ENCODE measurements around the gene MAMDC2.

MAMDC2 gene, protein sequence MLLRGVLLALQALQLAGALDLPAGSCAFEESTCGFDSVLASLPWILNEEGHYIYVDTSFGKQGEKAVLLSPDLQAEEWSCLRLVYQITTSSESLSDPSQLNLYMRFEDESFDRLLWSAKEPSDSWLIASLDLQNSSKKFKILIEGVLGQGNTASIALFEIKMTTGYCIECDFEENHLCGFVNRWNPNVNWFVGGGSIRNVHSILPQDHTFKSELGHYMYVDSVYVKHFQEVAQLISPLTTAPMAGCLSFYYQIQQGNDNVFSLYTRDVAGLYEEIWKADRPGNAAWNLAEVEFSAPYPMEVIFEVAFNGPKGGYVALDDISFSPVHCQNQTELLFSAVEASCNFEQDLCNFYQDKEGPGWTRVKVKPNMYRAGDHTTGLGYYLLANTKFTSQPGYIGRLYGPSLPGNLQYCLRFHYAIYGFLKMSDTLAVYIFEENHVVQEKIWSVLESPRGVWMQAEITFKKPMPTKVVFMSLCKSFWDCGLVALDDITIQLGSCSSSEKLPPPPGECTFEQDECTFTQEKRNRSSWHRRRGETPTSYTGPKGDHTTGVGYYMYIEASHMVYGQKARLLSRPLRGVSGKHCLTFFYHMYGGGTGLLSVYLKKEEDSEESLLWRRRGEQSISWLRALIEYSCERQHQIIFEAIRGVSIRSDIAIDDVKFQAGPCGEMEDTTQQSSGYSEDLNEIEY

DNA sequence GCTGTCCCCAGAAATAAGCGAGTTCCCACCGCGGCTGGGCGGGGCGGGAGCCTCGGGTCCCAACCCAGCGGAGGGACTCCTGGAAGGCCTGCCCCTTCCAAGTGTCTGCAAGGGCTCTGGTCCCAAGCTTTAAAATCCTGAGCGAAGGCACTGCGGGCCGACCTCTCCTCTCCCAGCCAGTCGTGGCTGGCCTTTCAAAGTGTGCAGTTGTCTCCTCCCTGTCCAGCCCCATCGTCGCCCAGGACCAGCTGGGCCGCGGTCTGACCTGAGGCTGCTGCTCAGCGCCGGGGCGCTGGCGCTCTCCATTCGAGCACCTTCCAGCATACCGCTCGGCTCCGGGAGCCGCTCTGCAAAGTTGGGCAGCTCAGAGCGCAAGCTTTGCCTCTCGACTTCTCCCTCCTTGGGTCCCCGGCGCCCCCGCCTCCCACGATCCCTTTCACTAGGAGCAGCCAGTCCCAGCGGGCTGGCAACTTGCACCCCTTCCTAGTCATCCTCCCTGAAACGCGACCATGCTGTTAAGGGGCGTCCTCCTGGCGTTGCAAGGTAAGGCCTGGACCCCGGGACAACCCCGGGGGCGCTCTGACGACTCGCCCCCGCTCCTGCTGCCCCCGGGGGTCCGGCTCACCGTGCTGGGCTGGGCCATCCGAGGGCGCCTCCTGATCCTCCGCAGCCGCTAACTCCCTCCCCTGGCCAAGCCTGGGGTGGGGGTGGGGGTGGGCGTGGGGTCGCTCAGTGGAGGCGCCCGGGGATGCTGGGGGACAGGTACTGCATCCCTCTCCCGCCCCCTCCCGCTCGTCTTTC, at the start of gene MAMDC2:
MAMDC2 (plus strand) TSS at position 160 of the 801 bp plus-strand sequence; CDS start at position 510, 350 bp downstream.
- Histone ChIP-seq H3K9me3 (ENCODE audit: control insufficient read depth in 2 of 2, low read length in 2 of 2) (no peaks in the 10 kb centered on the region), H3K36me3 (ENCODE audit: control insufficient read depth in 2 of 2, insufficient read depth in 2 of 2, low read length in 2 of 2) (peaks cover 0 to 5% of the 10 kb centered on the region in 2 donors), H3K4me3 (ENCODE audit: low read length in 2 of 2) (peak within 1 kb of the TSS; percentile 81 to 86), H3K9ac (ENCODE audit: low read length in 2 of 2) (peak within 1 kb of the TSS; percentile 73 to 86), H3K27ac (ENCODE audit: low read length) (peak within 1 kb of the TSS; percentile 89), H3K4me1 (ENCODE audit: control insufficient read depth, insufficient read depth, low read length) (peaks cover 76% of the 10 kb centered on the region), H3K27me3 (ENCODE audit: control insufficient read depth in 1 of 2, insufficient read depth in 2 of 2, low read length in 2 of 2) (no peaks in the 10 kb centered on the region)

DNA sequence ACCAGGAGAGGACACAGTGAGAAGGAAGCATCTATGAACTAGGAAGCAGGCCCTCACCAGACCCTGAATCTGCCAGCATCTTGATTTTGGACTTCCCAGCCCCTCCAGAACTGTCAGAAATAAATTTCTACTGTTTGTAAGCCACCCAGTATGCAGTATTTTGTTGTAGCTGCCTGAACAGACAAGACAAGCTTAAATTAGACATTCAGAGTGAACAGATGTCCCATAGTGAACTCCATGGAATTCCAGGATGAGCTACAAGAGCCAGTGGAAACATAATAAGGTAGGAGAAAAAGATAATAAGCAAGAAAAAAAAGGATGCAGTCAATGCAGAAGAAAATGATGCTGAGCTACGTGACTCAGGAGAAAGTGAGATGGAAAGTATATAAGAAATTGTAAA, 47.8 kb upstream of the MAMDC2 start:
- Histone ChIP-seq H3K9me3 (ENCODE audit: control insufficient read depth in 2 of 2, low read length in 2 of 2) (no peaks in the 10 kb centered on the region), H3K27me3 (ENCODE audit: control insufficient read depth in 1 of 2, insufficient read depth in 2 of 2, low read length in 2 of 2) (no peaks in the 10 kb centered on the region), H3K4me1 (ENCODE audit: control insufficient read depth, insufficient read depth, low read length) (no peaks in the 10 kb centered on the region), H3K9ac (ENCODE audit: low read length in 2 of 2) (no peak overlapping the region), H3K27ac (ENCODE audit: low read length) (no peak overlapping the region), H3K4me3 (ENCODE audit: low read length in 2 of 2) (no peak overlapping the region), H3K36me3 (ENCODE audit: control insufficient read depth in 2 of 2, insufficient read depth in 2 of 2, low read length in 2 of 2) (no peaks in the 10 kb centered on the region)

DNA sequence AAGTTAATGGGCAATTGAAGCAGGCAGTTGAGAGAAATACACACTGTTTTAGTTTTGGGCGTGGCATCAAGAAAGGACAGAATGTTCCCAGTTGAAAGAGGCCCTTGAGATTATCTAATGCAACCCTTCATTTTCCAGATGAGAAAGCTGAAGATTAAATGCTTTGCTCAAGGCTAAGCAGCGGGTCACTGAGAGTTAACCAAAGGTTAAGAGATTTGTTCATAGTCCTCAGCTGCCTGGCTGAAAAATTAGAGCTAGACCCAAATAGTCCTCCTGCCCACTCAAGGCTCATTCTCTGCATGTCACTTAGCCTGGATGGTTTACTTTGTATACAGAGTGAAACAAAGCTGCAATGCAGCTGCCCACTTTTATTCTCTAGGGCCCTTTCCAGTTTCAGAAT, 46.7 kb upstream of the MAMDC2 start:
- H3K9ac ChIP-seq (ENCODE audit: low read length in 2 of 2): no peak overlapping the region
- H3K9me3 ChIP-seq (ENCODE audit: control insufficient read depth in 2 of 2, low read length in 2 of 2): peaks cover 0 to 2% of the 10 kb centered on the region in 2 donors
- no peaks in the 10 kb centered on the region for H3K4me1 ChIP-seq (ENCODE audit: control insufficient read depth, insufficient read depth, low read length)
- no peaks in the 10 kb centered on the region for H3K36me3 ChIP-seq (ENCODE audit: control insufficient read depth in 2 of 2, insufficient read depth in 2 of 2, low read length in 2 of 2)
- H3K27ac ChIP-seq (ENCODE audit: low read length): no peak overlapping the region
- H3K27me3 ChIP-seq (ENCODE audit: control insufficient read depth in 1 of 2, insufficient read depth in 2 of 2, low read length in 2 of 2): no peaks in the 10 kb centered on the region
- H3K4me3 ChIP-seq (ENCODE audit: low read length in 2 of 2): no peak overlapping the region

DNA sequence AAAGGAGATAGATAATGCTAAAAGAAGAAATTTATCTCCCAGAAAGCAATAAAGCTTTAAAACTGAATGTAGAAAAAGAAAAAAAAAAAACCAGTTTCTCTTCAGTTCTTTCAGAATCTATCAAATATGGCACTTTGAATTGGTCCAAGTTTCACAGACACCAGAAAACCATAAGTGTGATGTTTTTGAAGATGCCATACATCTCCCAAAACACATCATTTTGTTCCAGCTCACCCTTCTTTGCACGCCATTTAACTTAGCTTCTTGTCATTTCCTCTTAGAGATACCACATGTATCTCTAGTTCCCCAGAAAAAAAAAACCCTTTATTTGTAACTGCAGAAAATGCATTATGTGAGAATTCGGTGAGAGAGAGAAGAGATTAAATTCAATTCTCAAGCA, 46.1 kb upstream of the MAMDC2 start:
- no peak overlapping the region for H3K27ac ChIP-seq (ENCODE audit: low read length)
- H3K27me3 ChIP-seq (ENCODE audit: control insufficient read depth in 1 of 2, insufficient read depth in 2 of 2, low read length in 2 of 2): no peaks in the 10 kb centered on the region
- peaks cover 0 to 2% of the 10 kb centered on the region in 2 donors for H3K9me3 ChIP-seq (ENCODE audit: control insufficient read depth in 2 of 2, low read length in 2 of 2)
- no peak overlapping the region for H3K4me3 ChIP-seq (ENCODE audit: low read length in 2 of 2)
- H3K4me1 ChIP-seq (ENCODE audit: control insufficient read depth, insufficient read depth, low read length): no peaks in the 10 kb centered on the region
- H3K9ac ChIP-seq (ENCODE audit: low read length in 2 of 2): no peak overlapping the region
- H3K36me3 ChIP-seq (ENCODE audit: control insufficient read depth in 2 of 2, insufficient read depth in 2 of 2, low read length in 2 of 2): no peaks in the 10 kb centered on the region

DNA sequence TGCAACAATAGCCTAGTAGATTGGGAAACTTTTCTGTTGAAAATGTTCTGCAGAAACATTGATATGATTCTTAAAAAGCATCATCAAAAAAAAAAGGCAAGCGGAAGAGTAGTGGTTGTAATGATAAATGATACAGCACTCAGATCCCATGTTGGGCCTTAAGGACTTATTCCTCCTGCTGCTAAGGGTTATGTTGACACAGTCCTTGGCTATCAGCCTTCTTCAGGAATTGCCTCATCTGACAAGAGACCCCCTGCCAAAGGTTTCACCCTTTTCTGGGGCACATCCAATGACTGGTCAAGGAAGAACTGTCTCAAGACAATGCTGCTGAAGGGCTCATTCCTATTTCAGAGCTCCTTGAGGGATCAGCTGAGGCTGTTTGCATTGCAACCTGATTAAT, 44.3 kb upstream of the MAMDC2 start:
- H3K4me3 ChIP-seq (ENCODE audit: low read length in 2 of 2): no peak overlapping the region
- no peaks in the 10 kb centered on the region for H3K4me1 ChIP-seq (ENCODE audit: control insufficient read depth, insufficient read depth, low read length)
- no peak overlapping the region for H3K27ac ChIP-seq (ENCODE audit: low read length)
- no peaks in the 10 kb centered on the region for H3K36me3 ChIP-seq (ENCODE audit: control insufficient read depth in 2 of 2, insufficient read depth in 2 of 2, low read length in 2 of 2)
- H3K27me3 ChIP-seq (ENCODE audit: control insufficient read depth in 1 of 2, insufficient read depth in 2 of 2, low read length in 2 of 2): no peaks in the 10 kb centered on the region
- H3K9ac ChIP-seq (ENCODE audit: low read length in 2 of 2): no peak overlapping the region
- peaks cover 0 to 2% of the 10 kb centered on the region in 2 donors for H3K9me3 ChIP-seq (ENCODE audit: control insufficient read depth in 2 of 2, low read length in 2 of 2)

DNA sequence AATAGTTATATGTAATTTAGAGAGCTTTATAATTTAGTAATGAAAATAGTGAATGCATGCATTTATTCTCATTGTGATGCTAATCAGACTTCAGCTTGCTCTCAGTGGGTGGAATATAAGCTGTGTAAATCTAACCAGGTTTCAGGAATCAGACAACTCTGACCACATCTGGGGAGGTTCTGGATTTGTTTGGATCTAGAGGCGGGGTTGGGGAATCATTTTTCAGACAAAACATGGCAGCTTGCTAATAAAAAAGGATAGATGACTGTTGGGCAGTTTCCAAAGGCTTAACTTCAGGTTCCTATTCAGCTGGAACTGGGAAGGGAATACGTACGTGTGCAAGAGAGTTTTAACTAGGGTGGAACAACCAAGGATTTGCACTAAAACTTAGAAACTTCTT, 43.2 kb upstream of the MAMDC2 start:
- Histone ChIP-seq H3K36me3 (ENCODE audit: control insufficient read depth in 2 of 2, insufficient read depth in 2 of 2, low read length in 2 of 2) (no peaks in the 10 kb centered on the region), H3K9me3 (ENCODE audit: control insufficient read depth in 2 of 2, low read length in 2 of 2) (peaks cover 0 to 2% of the 10 kb centered on the region in 2 donors), H3K4me3 (ENCODE audit: low read length in 2 of 2) (no peak overlapping the region), H3K9ac (ENCODE audit: low read length in 2 of 2) (no peak overlapping the region), H3K4me1 (ENCODE audit: control insufficient read depth, insufficient read depth, low read length) (no peaks in the 10 kb centered on the region), H3K27me3 (ENCODE audit: control insufficient read depth in 1 of 2, insufficient read depth in 2 of 2, low read length in 2 of 2) (no peaks in the 10 kb centered on the region), H3K27ac (ENCODE audit: low read length) (no peak overlapping the region)

DNA sequence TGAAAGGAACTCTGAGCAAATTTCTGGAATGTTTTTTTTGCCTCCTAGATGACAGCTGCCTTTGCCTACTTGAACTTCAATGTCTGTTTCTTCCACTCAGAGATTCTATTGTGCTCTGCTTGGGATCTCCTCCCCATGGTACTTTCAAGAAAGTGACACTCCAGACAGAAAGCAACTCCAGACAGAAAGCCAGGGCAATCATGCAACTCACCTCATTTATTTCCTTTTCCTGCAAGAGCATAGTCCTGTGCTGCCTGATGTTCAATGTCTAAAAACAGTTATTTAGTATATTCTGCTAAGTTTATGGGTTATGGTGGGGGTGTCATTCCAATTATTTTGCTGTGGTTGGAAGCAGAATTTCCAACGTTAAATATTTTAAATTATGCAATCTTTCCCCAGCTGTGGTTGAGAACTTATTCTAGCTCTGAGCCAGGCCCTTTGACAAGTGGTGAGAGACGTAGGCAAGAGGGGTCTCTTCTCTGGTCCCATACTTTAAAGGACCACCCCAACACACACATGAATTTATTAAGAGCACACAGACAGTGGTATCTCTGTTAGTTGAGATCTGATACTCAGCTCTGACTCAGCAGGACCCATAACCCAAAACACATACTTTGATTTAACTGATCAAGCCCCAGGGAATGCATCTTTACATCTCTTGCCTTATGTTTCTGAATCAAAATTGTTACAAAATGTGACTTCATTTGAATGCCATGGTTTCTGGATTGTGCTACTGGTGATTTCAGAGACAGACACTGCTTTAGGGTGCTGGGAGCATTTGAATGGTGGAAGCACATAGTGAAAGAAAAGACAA, 39.5 kb upstream of the MAMDC2 start:
- Histone ChIP-seq H3K4me1 (ENCODE audit: control insufficient read depth, insufficient read depth, low read length) (peaks cover 11% of the 10 kb centered on the region), H3K36me3 (ENCODE audit: control insufficient read depth in 2 of 2, insufficient read depth in 2 of 2, low read length in 2 of 2) (no peaks in the 10 kb centered on the region), H3K9me3 (ENCODE audit: control insufficient read depth in 2 of 2, low read length in 2 of 2) (peaks cover 0 to 2% of the 10 kb centered on the region in 2 donors), H3K27ac (ENCODE audit: low read length) (no peak overlapping the region), H3K4me3 (ENCODE audit: low read length in 2 of 2) (no peak overlapping the region), H3K27me3 (ENCODE audit: control insufficient read depth in 1 of 2, insufficient read depth in 2 of 2, low read length in 2 of 2) (no peaks in the 10 kb centered on the region), H3K9ac (ENCODE audit: low read length in 2 of 2) (no peak overlapping the region)

DNA sequence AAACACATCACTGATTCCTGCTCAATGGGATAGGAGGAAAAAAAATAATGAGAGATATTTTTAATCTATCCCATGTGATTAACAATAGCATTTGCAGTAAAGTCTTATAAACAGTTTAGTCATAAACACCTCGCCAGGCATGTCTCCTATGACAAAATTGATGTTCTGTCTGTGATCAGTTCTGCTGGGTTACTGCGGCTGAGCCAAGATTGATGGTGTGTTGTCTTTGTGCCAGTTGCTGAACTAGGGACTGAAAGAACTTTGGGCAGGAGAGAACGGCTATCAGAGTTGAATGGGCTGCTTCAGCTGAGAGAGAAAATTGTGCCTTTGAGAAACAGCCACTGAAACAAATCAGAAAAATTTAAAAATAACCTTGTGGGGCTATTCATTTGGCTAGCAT, 37.3 kb upstream of the MAMDC2 start:
- H3K9me3 ChIP-seq (ENCODE audit: control insufficient read depth in 2 of 2, low read length in 2 of 2): peaks cover 0 to 2% of the 10 kb centered on the region in 2 donors
- no peaks in the 10 kb centered on the region for H3K27me3 ChIP-seq (ENCODE audit: control insufficient read depth in 1 of 2, insufficient read depth in 2 of 2, low read length in 2 of 2)
- peaks cover 11% of the 10 kb centered on the region for H3K4me1 ChIP-seq (ENCODE audit: control insufficient read depth, insufficient read depth, low read length)
- H3K9ac ChIP-seq (ENCODE audit: low read length in 2 of 2): no peak overlapping the region
- H3K4me3 ChIP-seq (ENCODE audit: low read length in 2 of 2): no peak overlapping the region
- H3K27ac ChIP-seq (ENCODE audit: low read length): peak overlapping the region; percentile 32
- no peaks in the 10 kb centered on the region for H3K36me3 ChIP-seq (ENCODE audit: control insufficient read depth in 2 of 2, insufficient read depth in 2 of 2, low read length in 2 of 2)

DNA sequence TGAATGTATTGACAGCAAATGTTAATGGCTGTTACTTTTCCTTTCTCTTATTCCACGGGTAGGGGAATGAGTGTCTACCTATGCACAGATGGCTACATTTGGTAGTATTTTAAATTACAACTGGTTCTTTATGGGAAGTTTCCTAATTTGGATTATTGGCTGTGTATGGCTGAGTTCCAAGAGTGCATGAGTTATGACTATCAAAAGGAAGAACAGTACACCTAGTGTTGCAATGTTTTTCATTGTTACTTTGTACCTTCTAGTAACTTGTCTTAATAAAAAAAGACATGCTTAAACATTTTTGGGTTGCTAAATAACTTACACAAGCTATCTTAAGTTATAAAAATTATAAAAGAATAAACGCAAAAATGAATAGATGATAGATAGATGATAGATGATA, 35.8 kb upstream of the MAMDC2 start:
- no peak overlapping the region for H3K9ac ChIP-seq (ENCODE audit: low read length in 2 of 2)
- no peaks in the 10 kb centered on the region for H3K36me3 ChIP-seq (ENCODE audit: control insufficient read depth in 2 of 2, insufficient read depth in 2 of 2, low read length in 2 of 2)
- no peaks in the 10 kb centered on the region for H3K27me3 ChIP-seq (ENCODE audit: control insufficient read depth in 1 of 2, insufficient read depth in 2 of 2, low read length in 2 of 2)
- H3K9me3 ChIP-seq (ENCODE audit: control insufficient read depth in 2 of 2, low read length in 2 of 2): no peaks in the 10 kb centered on the region
- H3K4me3 ChIP-seq (ENCODE audit: low read length in 2 of 2): no peak overlapping the region
- H3K27ac ChIP-seq (ENCODE audit: low read length): no peak overlapping the region
- H3K4me1 ChIP-seq (ENCODE audit: control insufficient read depth, insufficient read depth, low read length): peaks cover 15% of the 10 kb centered on the region

DNA sequence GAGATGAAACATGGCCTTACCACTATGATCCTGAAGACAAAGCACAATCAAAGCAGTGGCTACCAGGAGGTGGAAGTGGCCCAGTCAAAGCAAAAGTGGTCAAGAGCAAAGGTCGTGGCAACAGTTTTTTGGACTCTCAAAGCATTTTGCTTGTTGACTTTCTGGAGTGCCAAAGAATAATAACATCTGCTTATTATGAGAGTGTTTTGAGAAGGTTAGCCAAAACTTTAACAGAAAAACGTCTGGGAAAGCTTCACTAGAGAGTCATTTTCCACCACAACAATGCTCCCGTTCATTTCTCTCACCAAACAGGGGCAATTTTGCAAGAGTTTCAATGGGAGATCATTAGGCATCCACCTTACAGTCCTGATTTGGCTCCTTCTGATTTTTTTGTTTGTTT, 33.6 kb upstream of the MAMDC2 start:
- no peak overlapping the region for H3K9ac ChIP-seq (ENCODE audit: low read length in 2 of 2)
- H3K4me3 ChIP-seq (ENCODE audit: low read length in 2 of 2): no peak overlapping the region
- no peak overlapping the region for H3K27ac ChIP-seq (ENCODE audit: low read length)
- H3K36me3 ChIP-seq (ENCODE audit: control insufficient read depth in 2 of 2, insufficient read depth in 2 of 2, low read length in 2 of 2): no peaks in the 10 kb centered on the region
- H3K4me1 ChIP-seq (ENCODE audit: control insufficient read depth, insufficient read depth, low read length): peaks cover 18% of the 10 kb centered on the region
- no peaks in the 10 kb centered on the region for H3K27me3 ChIP-seq (ENCODE audit: control insufficient read depth in 1 of 2, insufficient read depth in 2 of 2, low read length in 2 of 2)
- H3K9me3 ChIP-seq (ENCODE audit: control insufficient read depth in 2 of 2, low read length in 2 of 2): no peaks in the 10 kb centered on the region
